CD4-positive, CD25-positive, alpha-beta regulatory T cell (primary cell): Measurements from ENCODE around the gene KIAA0825. TPM values are rescaled to one million over a fixed set of nuclear protein-coding genes. Genes with fewer than 3 reads are reported as not detected.

Experiments
- ATAC-seq, 2 donors: fragments of 150-1000 bp; cut with Tn5 transposase; one replicate each; pipeline ENCODE4 v1.10.0; 2021; ENCODE audit warnings: low read depth in 2 of 2, moderate number of reproducible peaks in 2 of 2, moderate library complexity in 1 of 2
- DNase-seq, 3 donors: peaks; one replicate each; pipeline versions ENCODE4 v3.0.0 to v3.0.0-alpha.2; 2012 to 2022; ENCODE audit warnings: mixed read lengths in 1 of 3
- H3K27ac ChIP-seq: one replicate; pipeline ENCODE4 v1.7.0; 2013; ENCODE audit warnings: mild to moderate bottlenecking, low read length; ENCODE audit not compliant: insufficient read depth, poor library complexity, severe bottlenecking
- H3K27me3 ChIP-seq: one replicate; pipeline ENCODE4 v1.7.0; 2013; ENCODE audit warnings: low read length; ENCODE audit not compliant: control insufficient read depth, insufficient read depth
- H3K36me3 ChIP-seq: one replicate; pipeline ENCODE4 v1.7.0; 2013; ENCODE audit warnings: mild to moderate bottlenecking, low read length, moderate library complexity; ENCODE audit not compliant: control insufficient read depth, insufficient read depth
- H3K4me1 ChIP-seq: 2 replicates; pipeline ENCODE4 v1.7.0; 2013; ENCODE audit warnings: mild to moderate bottlenecking, low read length; ENCODE audit not compliant: insufficient read depth, control insufficient read depth, poor library complexity, severe bottlenecking
- H3K4me3 ChIP-seq: one replicate; pipeline ENCODE4 v1.7.0; 2013; ENCODE audit warnings: low read depth, mild to moderate bottlenecking, low read length, moderate library complexity
- H3K9me3 ChIP-seq, 2 experiments: 1 replicate in 1 of 2; 2 replicates in 1 of 2; pipeline ENCODE4 v1.7.0; 2013; ENCODE audit warnings: low read length in 2 of 2, mild to moderate bottlenecking in 1 of 2, moderate library complexity in 1 of 2; ENCODE audit not compliant: control insufficient read depth in 2 of 2
- H3K27ac Mint-ChIP-seq, 3 donors: one replicate each; pipeline ENCODE4 v1.8.0; 2020 to 2022; ENCODE audit warnings: mild to moderate bottlenecking in 3 of 3, mixed read lengths in 3 of 3, moderate library complexity in 2 of 3
- H3K27me3 Mint-ChIP-seq: one replicate; pipeline ENCODE4 v1.8.0; 2022; ENCODE audit warnings: mild to moderate bottlenecking, mixed read lengths
- H3K36me3 Mint-ChIP-seq: one replicate; pipeline ENCODE4 v1.8.0; 2020; ENCODE audit warnings: mixed read lengths
- H3K4me1 Mint-ChIP-seq, 4 donors: one replicate each; pipeline ENCODE4 v1.8.0; 2020 to 2022; ENCODE audit warnings: mixed read lengths in 4 of 4, mild to moderate bottlenecking in 1 of 4
- H3K4me3 Mint-ChIP-seq, 4 donors: one replicate each; pipeline ENCODE4 v1.8.0; 2020 to 2022; ENCODE audit warnings: mild to moderate bottlenecking in 4 of 4, mixed read lengths in 4 of 4, moderate library complexity in 3 of 4
- H3K9me3 Mint-ChIP-seq, 7 donors: one replicate each; pipeline ENCODE4 v1.8.0; 2020 to 2022; ENCODE audit warnings: mixed read lengths in 7 of 7, mild to moderate bottlenecking in 3 of 7, moderate library complexity in 2 of 7
- polyA plus RNA-seq, 4 donors: library from polyadenylated mRNA; unstranded; fragments of 300-500 nt; fragmentation: Illumina TruSeq; gene quantifications; one replicate each; pipeline ENCODE4 v1.2.3, GENCODE V29; 2021
- total RNA-seq: library from RNA; stranded (reverse); gene quantifications from one replicate; pipeline ENCODE4 v1.2.3, GENCODE V29; 2022

KIAA0825 gene
- total and polyA plus RNA-seq, 5 donors from 2014 or later: 0.42 to 4.6 (median 1.3) TPM

DNA sequence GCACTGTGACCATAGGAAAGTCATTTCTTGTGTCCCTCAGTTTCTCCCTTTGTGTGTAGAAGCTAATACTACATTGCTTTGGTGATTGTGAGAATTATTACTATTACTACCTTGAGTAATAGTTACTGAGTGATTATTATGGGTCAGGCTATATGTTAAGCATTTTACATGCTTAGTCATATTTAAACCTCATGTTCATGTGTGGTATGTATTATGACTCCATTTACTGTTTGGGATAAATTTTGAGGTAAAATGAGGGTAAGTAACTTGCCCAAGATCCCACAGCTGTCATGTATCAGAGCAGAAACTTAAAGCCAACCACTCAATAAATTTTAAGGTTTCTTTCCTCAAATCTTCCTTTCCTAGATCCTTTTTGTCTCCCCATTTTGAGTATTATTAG is 28.4 kb upstream of the KIAA0825 start:
- DNase-seq: no peak
- no peak for ATAC-seq
- peaks cover 4 to 14% (median 9%) of the 10 kb centered on the region in 4 donors for H3K4me1 Mint-ChIP-seq
- Histone ChIP-seq H3K27ac (no peak overlapping the region), H3K36me3 (peaks cover 11% of the 10 kb centered on the region), H3K4me3 (no peak overlapping the region), H3K4me1 (no peaks in the 10 kb centered on the region), H3K27me3 (no peaks in the 10 kb centered on the region), H3K9me3 (no peaks in the 10 kb centered on the region)
- H3K27ac Mint-ChIP-seq: no peak overlapping the region
- peaks cover 0 to 1% (median 0%) of the 10 kb centered on the region in 7 donors for H3K9me3 Mint-ChIP-seq
- H3K36me3 Mint-ChIP-seq: peaks cover 34% of the 10 kb centered on the region
- no peak overlapping the region for H3K4me3 Mint-ChIP-seq
- H3K27me3 Mint-ChIP-seq: no peaks in the 10 kb centered on the region

DNA sequence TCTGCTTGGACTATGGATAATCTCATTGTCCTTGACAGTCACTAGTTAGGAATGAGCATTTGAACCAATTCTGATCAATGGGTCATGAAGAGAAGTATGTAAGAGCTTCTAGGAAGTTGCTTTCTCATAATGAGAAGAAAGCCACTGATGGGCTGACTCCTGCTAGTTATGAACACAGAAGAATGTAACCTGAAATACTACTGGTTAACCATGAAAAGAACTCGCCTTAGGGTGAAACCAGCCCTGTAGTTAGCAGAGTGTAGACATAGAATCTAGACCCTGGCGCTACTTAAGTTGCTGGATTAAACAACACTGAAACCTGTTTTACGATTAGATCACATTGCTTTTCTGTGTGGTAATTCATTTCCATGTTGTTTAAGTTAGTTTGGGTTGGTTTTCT is 26.6 kb upstream of the KIAA0825 start:
- H3K27me3 Mint-ChIP-seq: no peaks in the 10 kb centered on the region
- Histone ChIP-seq H3K4me3 (no peak overlapping the region), H3K36me3 (peaks cover 24% of the 10 kb centered on the region), H3K9me3 (peaks cover 8% of the 10 kb centered on the region in 2 experiments), H3K27me3 (no peaks in the 10 kb centered on the region), H3K4me1 (no peaks in the 10 kb centered on the region), H3K27ac (no peak overlapping the region)
- H3K9me3 Mint-ChIP-seq: peaks cover 2 to 9% (median 4%) of the 10 kb centered on the region in 7 donors
- no peak for ATAC-seq
- peaks cover 51% of the 10 kb centered on the region for H3K36me3 Mint-ChIP-seq
- no peak overlapping the region for H3K27ac Mint-ChIP-seq
- H3K4me3 Mint-ChIP-seq: no peak overlapping the region
- DNase-seq: no peak
- H3K4me1 Mint-ChIP-seq: peaks cover 7 to 23% (median 10%) of the 10 kb centered on the region in 4 donors

DNA sequence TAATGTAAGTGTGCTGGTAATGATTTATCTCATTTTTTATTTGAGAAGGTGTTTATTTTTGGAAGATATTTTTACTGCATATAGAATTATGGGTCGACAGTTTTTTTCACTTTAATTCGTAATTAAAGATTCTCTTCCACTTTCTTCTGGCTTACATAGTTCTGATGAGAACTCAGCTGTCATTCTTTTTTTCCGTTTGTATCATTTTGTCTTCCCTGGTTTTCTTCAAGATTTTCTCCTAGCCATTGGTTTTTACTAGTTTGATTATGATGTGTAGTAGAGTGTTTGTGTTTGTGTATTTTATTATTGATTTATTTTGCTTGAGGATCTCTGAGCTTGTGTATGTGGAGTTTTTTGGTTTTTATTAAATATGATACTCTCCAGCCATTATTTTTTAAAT is 21.8 kb upstream of the KIAA0825 start:
- H3K4me1 ChIP-seq: no peaks in the 10 kb centered on the region
- peaks cover 10 to 26% of the 10 kb centered on the region in 2 experiments for H3K9me3 ChIP-seq
- no peak overlapping the region for H3K27ac Mint-ChIP-seq
- peaks cover 13 to 34% (median 21%) of the 10 kb centered on the region in 4 donors for H3K4me1 Mint-ChIP-seq
- H3K27me3 ChIP-seq: no peaks in the 10 kb centered on the region
- H3K27ac ChIP-seq: no peak overlapping the region
- no peak overlapping the region for H3K4me3 Mint-ChIP-seq
- no peak for ATAC-seq
- H3K36me3 Mint-ChIP-seq: peaks cover 72% of the 10 kb centered on the region
- no peak for DNase-seq
- H3K4me3 ChIP-seq: no peak overlapping the region
- H3K9me3 Mint-ChIP-seq: peaks cover 2 to 36% (median 9%) of the 10 kb centered on the region in 7 donors
- H3K36me3 ChIP-seq: peaks cover 48% of the 10 kb centered on the region
- no peaks in the 10 kb centered on the region for H3K27me3 Mint-ChIP-seq

DNA sequence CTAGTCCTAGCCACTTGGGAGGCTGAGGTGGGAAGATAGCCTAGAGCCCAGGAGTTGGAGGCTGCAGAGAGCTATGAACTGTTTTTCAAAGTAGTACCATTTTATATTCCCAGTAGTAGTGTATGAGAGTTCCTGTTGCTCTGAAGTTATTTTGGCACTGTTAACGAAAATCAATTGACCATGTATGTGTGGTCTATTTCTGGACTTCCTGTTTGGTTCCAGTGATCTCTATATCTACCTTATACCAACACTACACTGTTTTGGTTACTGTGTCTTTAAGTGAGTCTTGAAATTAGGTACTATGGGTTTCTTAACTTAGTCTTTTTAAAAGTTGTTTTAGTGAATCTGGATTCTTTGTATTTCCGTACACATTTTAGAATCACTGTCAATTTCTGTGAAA is 13.6 kb upstream of the KIAA0825 start:
- Histone ChIP-seq H3K4me3 (no peak overlapping the region), H3K27me3 (no peaks in the 10 kb centered on the region), H3K9me3 (peaks cover 0 to 12% of the 10 kb centered on the region in 2 experiments), H3K4me1 (peaks cover 5% of the 10 kb centered on the region), H3K27ac (no peak overlapping the region), H3K36me3 (peaks cover 33% of the 10 kb centered on the region)
- H3K36me3 Mint-ChIP-seq: peaks cover 58% of the 10 kb centered on the region
- H3K9me3 Mint-ChIP-seq: peaks cover 0 to 18% (median 0%) of the 10 kb centered on the region in 7 donors
- peak overlapping the region in 1 of 3 donors; percentile 41 for H3K27ac Mint-ChIP-seq
- DNase-seq (no peak), ATAC-seq (no peak)
- H3K27me3 Mint-ChIP-seq: no peaks in the 10 kb centered on the region
- H3K4me1 Mint-ChIP-seq: peaks cover 23 to 34% (median 26%) of the 10 kb centered on the region in 4 donors
- no peak overlapping the region for H3K4me3 Mint-ChIP-seq

DNA sequence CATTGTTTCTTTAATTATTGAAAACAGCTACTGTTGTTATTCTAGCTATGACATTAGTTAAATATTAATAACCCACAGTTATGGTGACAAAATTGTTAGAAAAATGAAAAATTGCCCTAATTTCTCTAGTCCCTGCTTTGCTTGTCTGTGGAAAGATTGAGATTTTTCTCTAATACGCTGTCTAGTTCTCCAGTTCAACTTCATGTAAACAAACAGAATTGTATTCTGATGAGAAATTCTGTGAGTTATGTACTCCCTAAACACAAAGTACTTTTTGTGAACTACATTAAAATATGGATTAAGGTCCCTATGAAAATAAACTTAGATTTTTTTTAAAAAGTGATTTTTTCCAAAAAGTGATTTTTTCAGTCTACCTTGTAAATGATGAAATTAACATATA is 8.8 kb upstream of the KIAA0825 start:
- Mint-ChIP-seq H3K9me3 (no peaks in the 10 kb centered on the region), H3K4me3 (no peak overlapping the region), H3K36me3 (peaks cover 23% of the 10 kb centered on the region), H3K27ac (no peak overlapping the region), H3K27me3 (no peaks in the 10 kb centered on the region), H3K4me1 (peaks cover 14 to 37% (median 22%) of the 10 kb centered on the region in 4 donors)
- Histone ChIP-seq H3K27me3 (no peaks in the 10 kb centered on the region), H3K4me1 (peaks cover 2% of the 10 kb centered on the region), H3K36me3 (peaks cover 15% of the 10 kb centered on the region), H3K4me3 (no peak overlapping the region), H3K9me3 (no peaks in the 10 kb centered on the region), H3K27ac (no peak overlapping the region)
- no peak for DNase-seq
- no peak for ATAC-seq

DNA sequence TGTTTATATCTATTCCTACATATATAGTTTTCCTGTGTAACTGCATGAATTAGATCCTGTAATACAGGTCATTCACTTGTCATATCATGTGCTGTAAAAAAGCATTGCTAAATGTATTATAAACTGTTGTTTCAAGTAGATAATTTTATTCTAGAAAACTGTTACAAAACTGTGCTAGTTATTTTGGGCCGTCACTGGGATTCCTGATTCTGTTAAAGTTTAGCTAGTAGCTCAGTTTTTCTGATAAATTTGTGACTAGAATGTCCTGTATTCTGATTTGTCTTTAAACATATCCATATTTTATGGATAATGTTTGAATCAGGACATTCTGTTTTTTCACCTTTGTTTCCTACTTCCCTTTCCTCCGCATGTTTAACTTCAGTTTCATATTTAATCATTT is 5.5 kb upstream of the KIAA0825 start:
- no peaks in the 10 kb centered on the region for H3K9me3 Mint-ChIP-seq
- peaks cover 24 to 43% (median 29%) of the 10 kb centered on the region in 4 donors for H3K4me1 Mint-ChIP-seq
- peaks cover 8% of the 10 kb centered on the region for H3K36me3 Mint-ChIP-seq
- no peak for ATAC-seq
- no peaks in the 10 kb centered on the region for H3K27me3 Mint-ChIP-seq
- H3K9me3 ChIP-seq: no peaks in the 10 kb centered on the region
- no peaks in the 10 kb centered on the region for H3K36me3 ChIP-seq
- H3K27ac Mint-ChIP-seq: no peak overlapping the region
- no peak overlapping the region for H3K4me3 ChIP-seq
- H3K27me3 ChIP-seq: no peaks in the 10 kb centered on the region
- no peak overlapping the region for H3K27ac ChIP-seq
- DNase-seq: no peak
- H3K4me1 ChIP-seq: peaks cover 13% of the 10 kb centered on the region
- H3K4me3 Mint-ChIP-seq: no peak overlapping the region

DNA sequence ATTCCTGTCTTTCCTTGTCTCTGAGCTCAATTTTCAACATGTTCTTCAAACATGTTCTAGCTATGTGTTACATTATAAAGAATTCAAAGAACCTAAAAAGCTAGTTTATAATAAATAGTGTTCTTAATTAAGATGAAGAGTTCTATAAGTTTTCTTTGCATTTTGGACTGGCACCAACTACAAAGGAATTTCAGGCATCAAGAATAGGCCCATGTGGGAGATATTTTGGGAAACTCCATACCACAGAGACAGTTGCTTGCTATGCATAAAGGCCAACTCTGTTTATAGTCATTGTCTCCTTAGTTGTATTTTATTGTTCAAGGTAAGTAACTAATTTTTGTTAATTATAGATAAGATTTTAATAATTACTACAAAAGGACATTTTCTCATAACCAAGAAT is 4.6 kb upstream of the KIAA0825 start:
- H3K4me3 Mint-ChIP-seq: peak overlapping the region in 1 of 4 donors; percentile 68
- DNase-seq (no peak), ATAC-seq (no peak)
- peaks cover 26 to 52% (median 33%) of the 10 kb centered on the region in 4 donors for H3K4me1 Mint-ChIP-seq
- H3K36me3 Mint-ChIP-seq: peaks cover 4% of the 10 kb centered on the region
- H3K4me1 ChIP-seq: peaks cover 15% of the 10 kb centered on the region
- H3K9me3 ChIP-seq: no peaks in the 10 kb centered on the region
- H3K27me3 ChIP-seq: no peaks in the 10 kb centered on the region
- peak overlapping the region in 1 of 3 donors; percentile 39 for H3K27ac Mint-ChIP-seq
- no peaks in the 10 kb centered on the region for H3K9me3 Mint-ChIP-seq
- no peak overlapping the region for H3K4me3 ChIP-seq
- H3K27me3 Mint-ChIP-seq: no peaks in the 10 kb centered on the region
- no peaks in the 10 kb centered on the region for H3K36me3 ChIP-seq
- H3K27ac ChIP-seq: no peak overlapping the region

DNA sequence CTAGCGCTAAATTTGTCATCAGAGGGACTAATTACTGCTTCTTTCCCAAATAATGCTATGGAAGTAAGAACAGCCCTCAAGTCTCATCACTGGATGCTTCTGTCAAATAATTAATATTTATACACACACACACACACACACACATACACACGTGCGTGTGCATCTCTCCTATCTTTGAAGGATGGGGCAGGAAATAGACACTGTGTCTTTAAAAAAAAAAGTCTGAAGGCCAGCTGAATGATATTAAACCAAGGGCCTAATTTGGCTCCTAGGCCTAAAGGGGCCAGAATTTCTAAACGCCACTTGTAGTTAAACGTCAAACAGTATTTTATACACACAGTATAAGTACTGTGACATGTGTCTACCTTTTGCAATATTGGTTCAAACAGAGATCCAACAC is 3.4 kb upstream of the KIAA0825 start:
- Histone ChIP-seq H3K9me3 (no peaks in the 10 kb centered on the region), H3K4me3 (no peak overlapping the region), H3K4me1 (peaks cover 22% of the 10 kb centered on the region), H3K36me3 (no peaks in the 10 kb centered on the region), H3K27ac (no peak overlapping the region), H3K27me3 (no peaks in the 10 kb centered on the region)
- Mint-ChIP-seq H3K27ac (no peak overlapping the region), H3K9me3 (no peaks in the 10 kb centered on the region), H3K4me3 (peak overlapping the region in 3 of 4 donors; percentile 25 to 66 (median 42)), H3K27me3 (no peaks in the 10 kb centered on the region), H3K4me1 (peaks cover 33 to 63% (median 42%) of the 10 kb centered on the region in 4 donors), H3K36me3 (peaks cover 4% of the 10 kb centered on the region)
- DNase-seq (no peak), ATAC-seq (no peak)
